Naive thymus-derived CD8-positive, alpha-beta T cell (primary cell): ENCODE measurements around the gene PASK. TPM values are rescaled to one million over a fixed set of nuclear protein-coding genes. Genes with fewer than 3 reads are reported as not detected.
A peak's percentile ranks its signal among the peaks of the same experiment; 100 is the strongest.
"Not testable (repeated sequence)": the region's sequence is repeated elsewhere in the genome, so short reads cannot be mapped to it uniquely, and the experiment has no call there.

Source experiments
- ATAC-seq, 2 donors: fragments of 150-1000 bp; cut with Tn5 transposase in 1 of 2; sonication (Bioruptor Pico), chemical (Tn5 transposase) in 1 of 2; 1 replicate in 1 of 2; 2 replicates in 1 of 2; pipeline ENCODE4 v1.10.0; 2021; ENCODE audit warnings: mild to moderate bottlenecking in 2 of 2, moderate library complexity in 2 of 2
- POLR2A ChIA-PET: fragments of 350-600 bp; sonication (Branson Sonifier 250); formaldehyde crosslinking; loops from one replicate; lab custom pipeline; 2021; ENCODE audit warnings: antibody characterized with exemption; lab: Charles Lee
- DNase-seq, 10 donors: peaks; one replicate each; pipeline versions ENCODE4 v3.0.0 to v3.0.0-alpha.2; 2020 to 2022
- H3K27ac Mint-ChIP-seq, 10 donors: one replicate each; pipeline ENCODE4 v1.8.0; 2020 to 2022; ENCODE audit warnings: mild to moderate bottlenecking in 10 of 10, mixed read lengths in 10 of 10, moderate library complexity in 4 of 10, inconsistent platforms in 1 of 10
- H3K27me3 Mint-ChIP-seq, 5 donors: one replicate each; pipeline ENCODE4 v1.8.0; 2021 to 2022; ENCODE audit warnings: mixed read lengths in 5 of 5
- H3K36me3 Mint-ChIP-seq, 3 donors: one replicate each; pipeline ENCODE4 v1.8.0; 2020 to 2022; ENCODE audit warnings: mixed read lengths in 3 of 3, mild to moderate bottlenecking in 2 of 3, inconsistent platforms in 1 of 3
- H3K4me1 Mint-ChIP-seq, 4 donors: one replicate each; pipeline ENCODE4 v1.8.0; 2021 to 2022; ENCODE audit warnings: mixed read lengths in 4 of 4
- H3K4me3 Mint-ChIP-seq, 10 donors: one replicate each; pipeline ENCODE4 v1.8.0; 2020 to 2022; ENCODE audit warnings: mild to moderate bottlenecking in 10 of 10, mixed read lengths in 10 of 10, moderate library complexity in 6 of 10, inconsistent platforms in 1 of 10
- H3K9me3 Mint-ChIP-seq, 9 donors: one replicate each; pipeline ENCODE4 v1.8.0; 2020 to 2022; ENCODE audit warnings: mixed read lengths in 9 of 9, mild to moderate bottlenecking in 3 of 9, inconsistent platforms in 1 of 9, moderate library complexity in 1 of 9
- polyA plus RNA-seq, 3 donors: library from polyadenylated mRNA; unstranded; fragments of 300-500 nt; fragmentation: Illumina TruSeq; gene quantifications; one replicate each; pipeline ENCODE4 v1.2.3, GENCODE V29; 2021
- total RNA-seq, 8 experiments: library from RNA in 2 of 8; stranded (reverse) in 2 of 8; gene quantifications; one replicate each; pipeline ENCODE4 v1.2.3 and lab custom pipeline; 2021 to 2026

The PASK gene
- total and polyA plus RNA-seq, 5 experiments from 2014 or later: 68.3 to 574 (median 78.7) TPM

DNA sequence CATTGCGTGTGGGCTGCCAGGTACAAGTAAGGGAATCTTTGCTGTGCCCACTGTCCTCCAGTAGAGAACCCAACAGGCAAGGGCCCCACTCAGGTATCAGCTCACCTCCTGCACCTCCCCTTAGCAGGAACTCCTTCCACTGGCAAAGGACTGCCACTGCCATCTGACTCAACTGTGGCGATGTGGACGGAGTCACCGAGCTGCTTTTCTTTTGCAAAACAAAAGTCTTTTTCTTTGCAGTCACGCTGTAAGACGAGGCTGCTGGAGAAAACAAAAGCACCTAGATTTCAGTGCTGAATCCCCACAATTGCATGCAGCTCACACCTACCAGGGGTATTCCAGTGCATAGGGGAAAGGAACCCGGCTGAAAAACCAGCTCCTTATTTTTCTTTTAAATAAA lies 55.1 kb downstream of the PASK start:
- H3K4me1 Mint-ChIP-seq: peaks cover 34 to 78% (median 56%) of the 10 kb centered on the region in 4 donors
- POLR2A ChIA-PET: interaction anchor here (0.6 to 19.4 kb wide), 8 partner anchors 13 to 228 kb away, joined by 3 to 473 read pairs (median 4); partner anchors contain the start of genes MTERF4, PASK and PPP1R7
- no peaks in the 10 kb centered on the region for H3K27me3 Mint-ChIP-seq

GRCh38 chr2:241093133-241093781 lies 56.0 kb downstream of the PASK start:
- Mint-ChIP-seq H3K27ac (peak overlapping the region in 7 of 10 donors; percentile 17 to 99 (median 86)), H3K4me3 (peak overlapping the region in 1 of 10 donors; percentile 20), H3K4me1 (peaks cover 34 to 79% (median 56%) of the 10 kb centered on the region in 4 donors), H3K36me3 (peaks cover 12 to 80% (median 47%) of the 10 kb centered on the region in 3 donors)
- H3K9me3 Mint-ChIP-seq, H3K27me3 Mint-ChIP-seq, ATAC-seq, DNase-seq: not testable (repeated sequence)
- POLR2A ChIA-PET: interaction anchor here (0.6 to 19.4 kb wide), 3 partner anchors 14 to 25 kb away, joined by 4 to 473 read pairs (median 6); partner anchors contain the start of gene MTERF4

More for the DNA sequence above, 55.1 kb downstream of the PASK start:
- peak overlapping the region in 2 of 10 donors; percentile 31 to 45 for H3K4me3 Mint-ChIP-seq
- H3K36me3 Mint-ChIP-seq: peaks cover 12 to 80% (median 49%) of the 10 kb centered on the region in 3 donors
- no peaks in the 10 kb centered on the region for H3K9me3 Mint-ChIP-seq
- H3K27ac Mint-ChIP-seq: peak overlapping the region in 7 of 10 donors; percentile 71 to 99 (median 91)
- no peak for ATAC-seq
- no peak for DNase-seq

- H3K36me3 Mint-ChIP-seq: peaks cover 11 to 80% (median 50%) of the 10 kb centered on the region in 3 donors
- no peak for DNase-seq
- H3K4me1 Mint-ChIP-seq: peaks cover 32 to 81% (median 55%) of the 10 kb centered on the region in 4 donors
- POLR2A ChIA-PET: interaction anchor here (0.6 to 19.4 kb wide), 5 partner anchors 14 to 94 kb away, joined by 3 to 473 read pairs (median 4); partner anchors contain the start of genes MTERF4 and SNED1
- no peaks in the 10 kb centered on the region for H3K27me3 Mint-ChIP-seq
- no peaks in the 10 kb centered on the region for H3K9me3 Mint-ChIP-seq
- ATAC-seq: no peak
- H3K27ac Mint-ChIP-seq: peak overlapping the region in 9 of 10 donors; percentile 37 to 86 (median 80)
- H3K4me3 Mint-ChIP-seq: peak overlapping the region in 2 of 10 donors; percentile 20 to 24
Measured at GRCh38 chr2:241092677-241093076, 56.6 kb downstream of the PASK start.

DNA sequence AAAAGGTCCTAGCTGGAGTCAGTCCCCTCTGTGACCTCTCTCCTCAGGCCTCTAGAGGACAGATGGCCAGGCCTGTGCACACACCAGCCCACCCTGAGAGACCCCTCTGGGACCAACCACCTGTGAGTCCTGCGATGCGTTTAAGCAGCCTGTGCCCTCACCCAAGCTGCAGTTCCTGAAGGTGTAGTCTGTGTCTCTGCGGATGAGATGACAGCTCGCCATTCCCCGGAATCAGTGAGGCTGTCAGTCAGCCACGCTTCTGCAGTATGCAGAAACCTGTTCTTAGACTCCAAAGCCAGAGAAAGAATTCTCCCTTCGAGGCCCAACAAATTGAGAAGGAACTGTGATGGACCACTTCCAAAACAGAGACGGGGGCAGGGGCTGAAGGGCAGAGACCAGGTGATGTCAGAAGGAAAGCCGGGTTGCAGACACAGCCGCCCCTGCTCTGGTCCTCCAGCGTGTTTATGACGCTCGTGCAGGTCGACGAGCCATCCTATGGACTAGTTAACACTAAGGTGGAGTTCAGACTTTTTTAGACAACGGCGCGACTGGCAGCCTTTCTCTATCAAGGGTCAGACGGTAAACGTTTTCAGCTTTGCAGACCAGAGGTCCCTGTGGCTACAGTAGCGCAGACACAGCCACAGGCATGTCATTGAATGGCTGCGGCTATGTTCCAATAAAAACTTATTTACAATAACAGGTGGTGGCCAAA lies 57.4 kb downstream of the PASK start:
- H3K36me3 Mint-ChIP-seq: peaks cover 8 to 77% (median 42%) of the 10 kb centered on the region in 3 donors
- H3K4me1 Mint-ChIP-seq: peaks cover 26 to 76% (median 48%) of the 10 kb centered on the region in 4 donors
- ATAC-seq: no peak
- no peaks in the 10 kb centered on the region for H3K27me3 Mint-ChIP-seq
- POLR2A ChIA-PET: interaction anchor here (0.9 to 19.4 kb wide), 3 partner anchors 15 to 94 kb away, joined by 3 to 473 read pairs (median 3); partner anchors contain the start of genes MTERF4 and SNED1
- no peak overlapping the region for H3K4me3 Mint-ChIP-seq
- peak overlapping the region in 7 of 10 donors; percentile 45 to 86 (median 73) for H3K27ac Mint-ChIP-seq
- H3K9me3 Mint-ChIP-seq: no peaks in the 10 kb centered on the region
- no peak for DNase-seq

DNA sequence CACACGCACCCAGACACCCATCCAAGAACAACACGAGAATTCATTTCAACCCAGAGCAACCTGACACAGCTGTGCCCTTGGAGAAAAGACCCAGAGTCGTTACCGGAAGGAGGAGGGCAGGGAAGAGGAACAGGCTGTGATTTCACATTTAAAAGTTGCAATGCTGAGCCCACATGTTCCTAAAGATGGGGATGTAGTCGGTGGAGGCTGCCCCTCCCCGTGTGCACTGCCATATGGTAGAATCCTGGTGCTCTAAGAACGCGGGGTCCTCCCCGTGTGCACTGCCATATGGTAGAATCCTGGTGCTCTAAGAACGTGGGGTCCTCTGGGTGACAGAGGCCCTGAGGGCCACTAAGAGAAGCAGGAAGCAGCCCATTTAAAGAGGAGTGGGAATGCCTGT lies 58.1 kb downstream of the PASK start:
- Mint-ChIP-seq H3K9me3 (no peaks in the 10 kb centered on the region), H3K27me3 (no peaks in the 10 kb centered on the region), H3K27ac (peak overlapping the region; percentile 45 to 92 (median 80)), H3K4me3 (peak overlapping the region in 1 of 10 donors; percentile 12), H3K36me3 (peaks cover 11 to 77% (median 43%) of the 10 kb centered on the region in 3 donors), H3K4me1 (peaks cover 21 to 70% (median 41%) of the 10 kb centered on the region in 4 donors)
- DNase-seq (no peak), ATAC-seq (no peak)
- POLR2A ChIA-PET: interaction anchor here (3.8 to 19.4 kb wide), 2 partner anchors 13 to 16 kb away, joined by 17 to 473 read pairs; partner anchors contain the start of gene MTERF4

DNA sequence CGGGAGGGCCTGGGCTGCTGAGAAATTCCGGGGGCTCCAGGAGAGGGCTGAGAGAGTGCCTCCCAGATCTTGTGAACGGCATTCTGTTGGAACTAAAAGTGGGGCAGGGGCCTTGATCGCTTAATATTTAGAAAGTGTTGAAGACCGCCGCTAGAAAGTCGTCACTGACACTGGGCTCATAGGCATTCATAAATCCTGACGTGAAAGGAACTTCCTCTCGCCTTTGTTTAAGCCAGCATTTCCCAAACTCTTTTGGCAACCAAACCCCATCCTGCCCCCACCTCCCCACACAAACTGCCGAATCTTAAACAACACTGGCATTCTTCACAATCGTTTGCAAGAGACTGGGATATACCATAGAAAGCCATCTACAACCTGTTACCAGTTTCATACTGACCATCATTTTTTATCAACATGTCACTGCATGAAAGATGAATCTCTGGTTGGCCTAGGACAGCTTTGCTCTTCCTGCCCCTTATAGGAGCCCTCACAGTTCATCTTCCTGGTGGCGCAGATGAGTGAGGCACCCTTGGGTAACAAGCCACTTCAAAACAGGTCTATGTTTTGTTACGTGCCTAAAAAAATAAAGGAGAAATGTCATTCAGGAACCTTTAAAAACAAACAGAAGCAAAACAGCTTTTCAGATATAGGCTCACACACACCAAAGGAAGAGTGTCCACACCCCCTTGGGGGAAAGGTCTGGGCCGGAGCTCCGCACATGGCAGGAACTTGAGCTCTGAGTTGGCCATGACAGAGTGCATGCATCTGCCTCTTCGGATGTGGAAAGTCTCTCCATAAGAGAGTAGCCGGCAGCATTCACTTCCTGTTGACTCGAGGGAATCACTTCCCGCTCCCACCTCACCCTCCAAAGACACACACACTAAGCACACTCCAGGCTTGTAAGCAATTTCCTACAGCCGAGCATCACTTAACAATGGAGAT lies 60.2 kb downstream of the PASK start:
- POLR2A ChIA-PET: interaction anchor here (0.6 to 19.4 kb wide), 10 partner anchors 9 to 175 kb away, joined by 3 to 473 read pairs (median 4); partner anchors contain the start of genes MTERF4 and PASK
- Mint-ChIP-seq H3K27me3 (no peaks in the 10 kb centered on the region), H3K4me3 (peak overlapping the region in 8 of 10 donors; percentile 35 to 80 (median 66)), H3K9me3 (peaks cover 0 to 15% (median 0%) of the 10 kb centered on the region in 9 donors), H3K36me3 (peaks cover 14 to 79% (median 49%) of the 10 kb centered on the region in 3 donors), H3K27ac (peak overlapping the region; percentile 82 to 97 (median 89)), H3K4me1 (peaks cover 10 to 50% (median 24%) of the 10 kb centered on the region in 4 donors)
- ATAC-seq (peak; percentile 82 to 86), DNase-seq (peak in 2 of 10 donors; percentile 29 to 46)

DNA sequence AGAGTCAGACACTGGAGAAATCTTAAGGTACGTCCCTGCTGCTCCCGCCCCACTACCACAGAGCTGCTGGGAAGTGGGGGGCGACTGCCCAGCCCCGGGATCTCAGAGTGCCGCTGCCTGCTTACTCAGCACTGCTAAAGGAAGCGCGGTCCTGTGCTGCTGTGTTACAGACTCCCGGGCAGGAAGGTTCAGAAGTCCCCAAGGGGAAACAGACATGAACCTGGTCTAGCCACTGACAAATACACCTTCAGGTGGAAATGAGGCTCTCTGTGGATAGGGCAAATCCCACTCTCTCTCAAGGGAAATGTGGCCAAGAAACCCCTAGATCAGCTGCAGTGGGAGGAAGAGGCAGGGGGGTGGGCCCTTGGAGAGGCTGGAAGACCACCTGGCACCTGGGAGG lies 60.9 kb downstream of the PASK start:
- Mint-ChIP-seq H3K36me3 (peaks cover 14 to 78% (median 53%) of the 10 kb centered on the region in 3 donors), H3K27ac (peak overlapping the region; percentile 61 to 93 (median 84)), H3K4me3 (peak overlapping the region in 7 of 10 donors; percentile 36 to 80 (median 64)), H3K27me3 (no peaks in the 10 kb centered on the region), H3K9me3 (peaks cover 0 to 15% (median 0%) of the 10 kb centered on the region in 9 donors), H3K4me1 (peaks cover 10 to 49% (median 24%) of the 10 kb centered on the region in 4 donors)
- no peak for DNase-seq
- POLR2A ChIA-PET: interaction anchor here (0.8 to 19.4 kb wide), 5 partner anchors 9 to 63 kb away, joined by 3 to 473 read pairs (median 9); partner anchors contain the start of genes MTERF4 and PASK
- ATAC-seq: no peak

- DNase-seq: no peak
- Mint-ChIP-seq H3K36me3 (peaks cover 14 to 76% (median 50%) of the 10 kb centered on the region in 3 donors), H3K4me3 (peak overlapping the region in 3 of 10 donors; percentile 24 to 80 (median 64)), H3K27ac (peak overlapping the region; percentile 21 to 91 (median 81)), H3K4me1 (peaks cover 17 to 48% (median 27%) of the 10 kb centered on the region in 4 donors), H3K27me3 (no peaks in the 10 kb centered on the region), H3K9me3 (peaks cover 0 to 15% (median 0%) of the 10 kb centered on the region in 9 donors)
- no peak for ATAC-seq
- POLR2A ChIA-PET: interaction anchor here (1.3 to 19.4 kb wide), 4 partner anchors 10 to 61 kb away, joined by 4 to 473 read pairs (median 13); partner anchors contain the start of genes MTERF4 and PASK
Measured at GRCh38 chr2:241087420-241088268, 61.6 kb downstream of the PASK start.

- Mint-ChIP-seq H3K4me1 (peaks cover 17 to 44% (median 26%) of the 10 kb centered on the region in 4 donors), H3K9me3 (peaks cover 0 to 15% (median 0%) of the 10 kb centered on the region in 9 donors), H3K4me3 (peak overlapping the region in 1 of 10 donors; percentile 33), H3K27ac (peak overlapping the region in 5 of 10 donors; percentile 2 to 75 (median 67)), H3K36me3 (peaks cover 14 to 56% (median 45%) of the 10 kb centered on the region in 3 donors), H3K27me3 (no peaks in the 10 kb centered on the region)
- ATAC-seq (no peak), DNase-seq (no peak)
- POLR2A ChIA-PET: interaction anchor here (1.4 to 19.4 kb wide), 2 partner anchors 11 to 22 kb away, joined by 9 to 473 read pairs; partner anchors contain the start of gene MTERF4
Measured at GRCh38 chr2:241084856-241085444, 64.3 kb downstream of the PASK start.

DNA sequence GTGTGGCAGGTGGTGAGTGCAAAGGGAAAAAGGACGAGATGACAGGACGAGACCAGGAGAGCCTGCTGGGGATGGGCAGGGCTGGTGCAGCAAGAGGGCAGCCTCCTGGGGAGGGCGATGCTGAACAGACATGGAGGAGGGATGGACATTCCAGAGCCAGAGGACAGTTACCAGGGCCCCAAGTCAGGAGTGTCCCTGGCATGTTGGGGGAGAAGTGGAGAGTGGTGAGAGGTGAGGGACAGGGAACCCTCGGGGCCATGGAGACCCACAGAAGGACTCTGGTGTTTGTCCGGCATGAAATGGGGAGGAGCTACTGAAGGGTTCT lies 66.2 kb downstream of the PASK start:
- no peak for DNase-seq

More for the DNA sequence above, 66.2 kb downstream of the PASK start:
- Mint-ChIP-seq H3K27me3 (no peaks in the 10 kb centered on the region), H3K4me1 (peaks cover 7 to 36% (median 20%) of the 10 kb centered on the region in 4 donors), H3K27ac (peak overlapping the region; percentile 23 to 92 (median 82)), H3K4me3 (no peak overlapping the region), H3K36me3 (peaks cover 14 to 39% (median 32%) of the 10 kb centered on the region in 3 donors), H3K9me3 (peaks cover 0 to 15% (median 0%) of the 10 kb centered on the region in 9 donors)
- ATAC-seq: no peak
- POLR2A ChIA-PET: interaction anchor here (0.6 to 19.4 kb wide), 4 partner anchors 13 to 66 kb away, joined by 6 to 473 read pairs (median 8); partner anchors contain the start of genes MTERF4 and PASK
